Activated CD4-positive, alpha-beta T cell treated with anti-CD3 and anti-CD28 coated beads for 36 hours (primary cell): ENCODE data around the gene DDX54. TPM values are rescaled to one million over a fixed set of nuclear protein-coding genes. Genes with fewer than 3 reads are reported as not detected.

Experiments
- ATAC-seq: fragments of 200-7000 bp; cut with Tn5 transposase; one replicate; pipeline ENCODE4 v1.10.0; 2021; ENCODE audit warnings: mild to moderate bottlenecking, moderate library complexity
- CTCF ChIA-PET: fragments of 350-600 bp; sonication (Branson Sonifier 250); formaldehyde crosslinking; loops from one replicate; lab custom pipeline; 2021; ENCODE audit warnings: antibody characterized with exemption; lab: Charles Lee
- POLR2A ChIA-PET: fragments of 350-600 bp; sonication (Branson Sonifier 250); formaldehyde crosslinking; loops from one replicate; lab custom pipeline; 2021; ENCODE audit warnings: antibody characterized with exemption, inconsistent platforms; lab: Charles Lee
- DNase-seq: peaks from one replicate; pipeline ENCODE4 v3.0.0-alpha.2; 2020
- H3K27ac Mint-ChIP-seq: one replicate; pipeline ENCODE4 v1.8.0; 2021; ENCODE audit warnings: mixed read lengths
- H3K27me3 Mint-ChIP-seq: one replicate; pipeline ENCODE4 v1.8.0; 2021; ENCODE audit warnings: mixed read lengths
- H3K36me3 Mint-ChIP-seq: one replicate; pipeline ENCODE4 v1.8.0; 2021; ENCODE audit warnings: low read depth, mixed read lengths
- H3K4me1 Mint-ChIP-seq: one replicate; pipeline ENCODE4 v1.8.0; 2021; ENCODE audit warnings: mixed read lengths
- H3K4me3 Mint-ChIP-seq: one replicate; pipeline ENCODE4 v1.8.0; 2021; ENCODE audit warnings: mild to moderate bottlenecking, moderate library complexity, mixed read lengths
- H3K9me3 Mint-ChIP-seq: one replicate; pipeline ENCODE4 v1.8.0; 2021; ENCODE audit warnings: low read depth, mixed read lengths
- intact Hi-C, 2 experiments: fragments of 100-400 bp; cut with DNase I in 1 of 2; cut with micrococcal nuclease in 1 of 2; formaldehyde crosslinking; loops; one replicate each; pipeline versions ENCODE4 v1.14.2 to v1.15.1; 2022 to 2024; cut with DNase I, micrococcal nuclease
- total RNA-seq, 2 experiments: library from RNA; stranded (reverse); gene quantifications; one replicate each; pipeline ENCODE4 v1.2.3, GENCODE V29; 2021

The DDX54 gene
- total RNA-seq, 2 experiments from 2014 or later, result 118 to 132 TPM

DNA sequence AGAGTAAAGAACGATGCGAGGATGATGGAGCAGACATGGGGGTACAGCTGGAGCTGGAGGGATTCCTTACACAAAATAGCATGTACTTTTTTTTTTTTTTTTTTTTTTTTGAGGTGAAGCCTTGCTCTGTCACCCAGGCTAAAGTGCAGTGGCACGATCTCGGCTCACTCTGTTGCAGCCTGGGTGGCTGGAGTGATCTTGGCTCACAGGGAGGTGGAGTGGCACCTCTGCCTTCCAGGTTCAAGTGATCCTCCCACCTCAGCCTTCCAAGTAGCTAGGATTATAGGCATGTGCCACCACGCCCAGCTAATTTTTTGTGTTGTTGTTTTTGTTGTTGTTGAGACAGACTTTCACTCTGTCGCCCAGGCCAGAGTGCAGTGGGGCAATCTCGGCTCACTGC is 44.6 kb downstream of the DDX54 start:
- intact Hi-C loops, result no loop called here
- ATAC-seq (no peak), DNase-seq (no peak)
- Mint-ChIP-seq H3K27me3 (no peaks in the 10 kb centered on the region), H3K4me3 (no peak overlapping the region), H3K27ac (no peak overlapping the region), H3K4me1 (peaks cover 21% of the 10 kb centered on the region), H3K9me3 (no peaks in the 10 kb centered on the region), H3K36me3 (no peaks in the 10 kb centered on the region)
- POLR2A ChIA-PET, result interaction anchor here (0.6 kb wide), 1 partner anchor 120 kb away, joined by 3 read pairs; no protein-coding TSS in a partner anchor
- CTCF ChIA-PET, result interaction anchor here (0.8 kb wide), 1 partner anchor 31 kb away, joined by 3 read pairs; no protein-coding TSS in a partner anchor

DNA sequence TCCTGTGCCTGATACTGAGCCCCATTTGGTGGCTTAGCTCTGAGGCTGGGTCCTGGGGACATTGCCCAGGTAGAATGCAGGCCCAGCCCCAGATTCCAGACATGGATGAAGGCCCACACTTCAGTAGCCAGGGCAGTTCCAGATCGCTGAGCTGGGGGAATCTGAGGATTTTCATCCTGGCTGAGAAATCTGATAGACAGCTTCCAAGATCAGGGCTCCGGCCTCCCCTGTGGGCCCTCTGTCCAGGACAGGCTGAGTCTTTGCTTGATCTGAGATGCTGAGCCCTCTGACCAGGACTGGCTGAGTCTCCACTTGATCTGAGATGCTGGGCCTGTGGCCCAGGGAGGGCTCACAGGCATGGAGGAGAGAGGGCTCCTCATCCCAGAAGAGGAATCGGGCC is 46.5 kb downstream of the DDX54 start:
- no peaks in the 10 kb centered on the region for H3K27me3 Mint-ChIP-seq
- H3K4me1 Mint-ChIP-seq, result peaks cover 23% of the 10 kb centered on the region
- H3K36me3 Mint-ChIP-seq, result no peaks in the 10 kb centered on the region
- no peak for ATAC-seq
- no peaks in the 10 kb centered on the region for H3K9me3 Mint-ChIP-seq
- CTCF ChIA-PET, result interaction anchor here (0.6 to 6.4 kb wide), 6 partner anchors 14 to 146 kb away, joined by 3 to 57 read pairs (median 4); no protein-coding TSS in a partner anchor
- POLR2A ChIA-PET, result no interaction called here
- no peak overlapping the region for H3K4me3 Mint-ChIP-seq
- no peak for DNase-seq
- no peak overlapping the region for H3K27ac Mint-ChIP-seq
- intact Hi-C loops, result no loop called here

DNA sequence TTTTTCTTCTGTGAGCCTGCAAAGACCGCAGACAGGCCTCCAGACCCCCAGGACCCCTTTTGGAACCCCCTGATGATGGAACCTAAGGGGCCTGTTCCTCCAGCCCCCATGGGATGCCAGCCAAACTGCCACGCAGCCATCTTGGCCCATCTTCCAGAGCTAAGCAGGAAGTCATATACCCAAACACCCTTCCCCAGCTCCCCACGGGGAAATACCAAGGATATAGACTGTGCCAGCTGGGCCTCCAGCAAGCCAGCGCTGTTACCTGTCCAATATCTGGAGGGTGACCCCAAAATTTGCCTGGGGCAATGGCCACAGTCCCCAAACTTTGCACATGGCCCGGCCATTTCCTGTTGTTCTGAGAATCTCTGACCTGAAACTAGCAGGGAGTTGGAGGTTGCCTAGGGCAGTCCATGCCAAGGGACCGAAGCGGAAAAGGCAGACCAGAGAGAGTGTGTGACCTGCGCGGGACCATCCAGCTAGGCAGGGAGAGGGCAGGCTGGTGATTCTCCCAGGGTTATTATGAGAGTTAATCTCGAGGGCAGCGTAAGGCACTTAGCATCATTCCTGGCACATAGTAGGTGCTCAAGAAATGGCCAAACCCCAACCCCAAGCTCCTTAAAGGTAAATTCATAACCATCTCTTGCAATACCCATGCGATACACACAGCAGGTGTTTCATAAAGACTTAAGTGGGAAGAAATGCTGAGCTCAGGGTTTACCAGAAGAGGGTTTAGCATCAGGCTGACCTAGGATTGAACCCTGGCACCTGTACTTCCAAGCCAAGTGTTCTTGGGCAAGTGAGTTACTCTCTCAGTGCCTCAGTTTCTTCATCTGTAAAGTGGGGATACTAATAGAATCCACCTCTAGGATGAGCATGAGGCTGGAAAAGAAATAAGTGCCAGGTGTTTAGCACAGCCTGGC is 47.2 kb downstream of the DDX54 start:
- ChIA-PET CTCF (interaction anchor here (0.5 to 6.4 kb wide), 7 partner anchors 15 to 829 kb away, joined by 3 to 57 read pairs (median 4); no protein-coding TSS in a partner anchor), POLR2A (interaction anchor here (0.6 kb wide), 1 partner anchor 156 kb away, joined by 5 read pairs; no protein-coding TSS in a partner anchor)
- H3K36me3 Mint-ChIP-seq, result no peaks in the 10 kb centered on the region
- H3K4me3 Mint-ChIP-seq, result no peak overlapping the region
- H3K27ac Mint-ChIP-seq, result no peak overlapping the region
- DNase-seq, result no peak
- H3K27me3 Mint-ChIP-seq, result no peaks in the 10 kb centered on the region
- no peaks in the 10 kb centered on the region for H3K9me3 Mint-ChIP-seq
- peaks cover 23% of the 10 kb centered on the region for H3K4me1 Mint-ChIP-seq
- no peak for ATAC-seq
- intact Hi-C loops, result loop anchor here (2.0 kb wide), 2 partner anchors 15 to 1295 kb away; partner anchors contain the start of gene MAPKAPK5 (in 1 of the 2)

DNA sequence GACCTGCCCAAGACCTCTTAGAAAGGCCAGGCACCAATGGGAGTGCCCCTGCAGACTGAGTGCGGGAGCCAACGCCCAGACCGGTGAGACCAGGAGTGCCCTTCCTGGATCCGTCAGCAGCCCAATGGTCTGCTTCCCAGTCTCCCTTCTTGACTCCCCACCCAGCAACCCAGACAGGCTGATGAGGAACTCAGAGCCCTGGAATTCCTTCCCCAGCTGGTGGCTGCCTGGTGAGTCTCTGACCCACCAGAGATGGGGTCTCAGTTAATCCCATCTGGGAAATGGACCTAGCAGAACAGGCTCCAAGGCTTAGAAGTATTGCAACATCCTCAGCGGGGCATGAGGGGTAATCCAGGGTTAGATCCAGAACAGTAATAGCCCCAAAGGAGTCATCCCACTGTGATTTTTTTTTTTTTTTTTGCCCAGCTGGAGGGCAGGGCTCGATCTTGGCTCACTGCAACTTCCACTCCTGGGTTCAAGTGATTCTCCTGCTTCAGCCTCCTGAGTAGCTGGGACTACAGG is 48.2 kb downstream of the DDX54 start:
- POLR2A ChIA-PET, result interaction anchor here (0.6 kb wide), 1 partner anchor 157 kb away, joined by 5 read pairs; no protein-coding TSS in a partner anchor
- no peaks in the 10 kb centered on the region for H3K9me3 Mint-ChIP-seq
- ATAC-seq, result no peak
- H3K4me1 Mint-ChIP-seq, result peaks cover 18% of the 10 kb centered on the region
- no peak overlapping the region for H3K4me3 Mint-ChIP-seq
- CTCF ChIA-PET, result interaction anchor here (0.8 to 6.4 kb wide), 2 partner anchors 16 to 41 kb away, joined by 3 to 57 read pairs; no protein-coding TSS in a partner anchor
- peak overlapping the region; percentile 92 for H3K27ac Mint-ChIP-seq
- H3K36me3 Mint-ChIP-seq, result no peaks in the 10 kb centered on the region
- intact Hi-C loops, result loop anchor here (2.0 kb wide), 2 partner anchors 16 to 1294 kb away; partner anchors contain the start of gene MAPKAPK5 (in 1 of the 2)
- DNase-seq, result no peak
- H3K27me3 Mint-ChIP-seq, result no peaks in the 10 kb centered on the region

DNA sequence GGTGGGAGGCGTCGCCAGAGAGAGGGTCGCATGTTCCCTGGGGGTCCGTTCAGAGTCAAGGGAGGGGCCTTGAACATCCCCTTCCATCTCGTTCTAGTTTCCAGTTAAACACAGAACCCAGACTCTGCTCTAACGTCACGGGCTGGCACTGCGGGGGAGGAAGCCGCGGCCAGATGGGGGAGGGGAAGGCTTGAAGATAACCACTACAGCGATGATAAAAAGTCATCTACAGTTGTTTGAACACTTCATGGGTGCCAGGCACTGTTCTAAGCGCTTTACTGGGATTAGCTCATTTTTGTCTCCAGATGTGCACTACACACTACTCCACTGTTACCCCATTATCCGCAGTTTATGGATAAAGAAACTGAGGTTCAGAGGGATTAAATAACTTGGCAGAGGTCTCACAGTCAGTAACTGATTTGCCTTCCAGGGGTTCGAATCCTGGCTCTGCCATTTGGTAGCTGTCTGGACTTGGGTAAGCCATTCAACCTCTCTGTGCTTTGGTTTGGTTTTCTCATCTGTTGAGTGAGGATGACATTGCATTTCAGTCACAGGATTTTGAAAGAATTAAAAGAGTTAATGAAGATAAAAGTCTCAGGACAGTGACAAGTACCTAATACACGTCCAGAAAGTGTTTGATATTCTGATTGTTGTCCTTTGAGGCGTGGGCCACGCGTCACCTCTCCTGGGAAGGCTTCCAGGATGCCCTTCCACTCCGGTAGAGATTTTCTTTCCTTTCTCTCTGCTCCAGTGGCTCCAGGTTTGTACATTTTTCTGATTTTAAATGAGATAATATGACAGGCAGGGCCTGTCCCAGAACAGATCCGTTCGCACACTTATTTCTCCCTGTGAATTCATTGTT is 48.9 kb downstream of the DDX54 start:
- CTCF ChIA-PET, result interaction anchor here (0.7 to 6.4 kb wide), 5 partner anchors 17 to 137 kb away, joined by 3 to 57 read pairs (median 3); no protein-coding TSS in a partner anchor
- peaks cover 16% of the 10 kb centered on the region for H3K4me1 Mint-ChIP-seq
- ATAC-seq (peak; percentile 78), DNase-seq (peak; percentile 91)
- intact Hi-C loops, result loop anchor here (2.0 kb wide), 2 partner anchors 16 to 1294 kb away; partner anchors contain the start of gene MAPKAPK5 (in 1 of the 2)
- no peaks in the 10 kb centered on the region for H3K36me3 Mint-ChIP-seq
- no peaks in the 10 kb centered on the region for H3K9me3 Mint-ChIP-seq
- no peaks in the 10 kb centered on the region for H3K27me3 Mint-ChIP-seq
- peak overlapping the region; percentile 73 for H3K4me3 Mint-ChIP-seq
- POLR2A ChIA-PET, result interaction anchor here (0.6 kb wide), 2 partner anchors 17 to 49 kb away, joined by 3 to 4 read pairs; partner anchors contain the start of gene DDX54
- H3K27ac Mint-ChIP-seq, result peak overlapping the region; percentile 92

DNA sequence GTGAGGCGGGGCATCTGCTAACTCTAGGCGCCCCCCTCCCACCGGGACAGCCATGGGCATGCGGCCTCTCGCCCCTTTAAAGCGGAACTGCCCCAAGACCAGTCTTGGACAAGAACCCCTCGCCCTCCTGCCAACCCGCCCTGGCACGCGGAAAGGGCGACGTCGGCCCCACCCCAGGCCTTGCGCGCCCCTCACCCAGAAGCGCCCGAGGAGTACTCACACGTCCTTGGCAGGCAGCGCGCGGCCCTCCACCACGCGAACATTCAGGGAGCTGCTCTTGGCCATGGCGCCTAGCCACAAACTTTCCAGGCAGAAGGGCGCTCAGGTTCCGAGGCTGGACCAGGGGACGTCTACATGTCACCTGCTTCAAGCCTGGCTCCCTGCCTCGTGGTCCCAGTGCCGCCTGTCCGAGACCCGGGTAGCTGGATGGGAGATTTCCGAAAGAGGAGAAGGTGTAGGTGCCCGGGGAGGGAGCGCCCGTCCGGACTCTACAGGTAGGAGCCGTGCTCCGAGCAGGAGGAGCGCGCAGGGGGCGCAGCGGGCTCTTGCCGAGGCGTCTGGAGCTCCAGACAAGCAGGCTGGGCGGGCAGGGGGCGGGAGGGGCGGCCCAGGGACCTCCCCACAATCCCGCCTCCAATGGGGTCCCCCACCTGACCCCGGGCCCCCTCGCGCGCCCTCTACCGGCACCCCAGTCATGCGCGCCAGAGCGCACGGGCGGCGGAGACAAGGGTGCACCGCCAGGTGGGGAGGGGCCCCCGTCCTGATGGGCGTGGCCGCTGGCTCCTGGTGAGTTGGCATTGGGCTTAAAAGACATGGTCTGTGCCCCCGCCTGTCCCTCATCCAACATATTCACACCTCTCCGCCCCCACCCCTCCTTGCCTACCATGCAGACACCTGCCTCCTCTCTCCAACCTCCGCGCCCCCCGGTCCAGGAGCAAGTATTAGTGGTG is 49.8 kb downstream of the DDX54 start, which contains the start of gene RASAL1:
TSS of gene RASAL1 (minus strand) at position 584 of the 950 bp plus-strand sequence. CDS start at position 285, 299 bp downstream.
- intact Hi-C loops, result loop anchor here (1.0 to 2.0 kb wide), 8 partner anchors 17 to 1293 kb away; partner anchors contain the start of genes DDX54 (in 1 of the 2), MAPKAPK5 (in 1 of the 2), RITA1 (in 1 of the 2) and TPCN1 (in 1 of the 2)
- ATAC-seq (peak; percentile 92), DNase-seq (peak; percentile 96)
- POLR2A ChIA-PET, result interaction anchor here (0.6 kb wide), 1 partner anchor 18 kb away, joined by 3 read pairs; no protein-coding TSS in a partner anchor
- Mint-ChIP-seq H3K4me3 (peak within 1 kb of the TSS; percentile 73), H3K27me3 (no peaks in the 10 kb centered on the region), H3K36me3 (no peaks in the 10 kb centered on the region), H3K4me1 (peaks cover 16% of the 10 kb centered on the region), H3K9me3 (no peaks in the 10 kb centered on the region), H3K27ac (peak within 1 kb of the TSS; percentile 92)
- CTCF ChIA-PET, result interaction anchor here (0.7 to 6.4 kb wide), 8 partner anchors 15 to 64 kb away, joined by 3 to 57 read pairs (median 4); no protein-coding TSS in a partner anchor

DNA sequence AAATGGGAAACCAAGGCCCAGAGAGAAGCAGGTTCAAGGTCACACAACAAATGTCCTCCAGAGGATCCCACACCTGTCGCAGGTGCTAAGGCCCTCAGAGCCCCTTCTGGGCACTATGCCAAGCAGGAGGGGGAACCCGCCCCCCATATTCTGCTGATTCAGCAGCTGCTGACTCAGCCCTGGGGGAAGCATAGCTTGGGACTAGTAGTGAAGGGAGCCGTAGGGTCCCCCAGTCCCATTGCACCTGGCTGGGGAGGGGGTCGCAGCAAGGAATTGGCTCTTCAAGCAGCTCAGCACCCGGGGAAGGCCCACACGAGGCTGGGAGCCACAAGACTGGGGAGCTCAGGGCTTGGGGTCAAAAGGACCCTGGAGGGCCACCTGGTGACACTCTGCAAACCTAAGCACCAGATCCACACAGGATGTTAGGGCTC is 50.7 kb downstream of the DDX54 start:
- peaks cover 18% of the 10 kb centered on the region for H3K4me1 Mint-ChIP-seq
- ATAC-seq, result no peak
- no peaks in the 10 kb centered on the region for H3K36me3 Mint-ChIP-seq
- DNase-seq, result no peak
- H3K27ac Mint-ChIP-seq, result peak overlapping the region; percentile 47
- CTCF ChIA-PET, result interaction anchor here (0.5 to 6.4 kb wide), 8 partner anchors 14 to 267 kb away, joined by 3 to 57 read pairs (median 4); no protein-coding TSS in a partner anchor
- H3K4me3 Mint-ChIP-seq, result peak overlapping the region; percentile 73
- no peaks in the 10 kb centered on the region for H3K9me3 Mint-ChIP-seq
- intact Hi-C loops, result loop anchor here in 1 of 2 experiments (2.0 kb wide), 1 partner anchor 36 kb away; no protein-coding TSS in a partner anchor
- POLR2A ChIA-PET, result no interaction called here
- no peaks in the 10 kb centered on the region for H3K27me3 Mint-ChIP-seq

DNA sequence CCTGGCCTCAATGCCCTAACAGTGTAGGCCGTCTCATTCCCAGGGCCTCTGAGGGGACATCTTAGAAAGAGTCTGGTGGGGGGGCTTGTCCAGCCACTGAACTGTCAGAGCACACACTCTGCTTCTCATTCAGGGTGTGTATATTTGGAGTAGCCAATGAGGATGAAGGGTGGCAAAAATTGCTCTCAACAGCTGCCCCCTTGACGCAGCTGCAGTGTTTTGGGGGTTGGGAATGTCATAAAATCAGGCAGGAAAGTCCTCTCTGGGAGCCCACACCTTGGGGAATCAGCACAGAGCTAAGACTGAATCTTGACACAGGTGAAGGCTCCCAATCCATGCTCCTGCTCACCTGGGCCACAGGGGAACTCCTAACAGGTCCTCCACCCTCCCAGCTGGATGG is 51.2 kb downstream of the DDX54 start:
- Mint-ChIP-seq H3K27me3 (no peaks in the 10 kb centered on the region), H3K27ac (no peak overlapping the region), H3K4me1 (peaks cover 19% of the 10 kb centered on the region), H3K9me3 (no peaks in the 10 kb centered on the region), H3K4me3 (peak overlapping the region; percentile 73), H3K36me3 (no peaks in the 10 kb centered on the region)
- DNase-seq (no peak), ATAC-seq (no peak)
- CTCF ChIA-PET, result interaction anchor here (0.5 to 6.4 kb wide), 7 partner anchors 9 to 291 kb away, joined by 3 to 57 read pairs (median 3); no protein-coding TSS in a partner anchor
- intact Hi-C loops, result loop anchor here in 1 of 2 experiments (2.0 kb wide), 1 partner anchor 35 kb away; no protein-coding TSS in a partner anchor
- POLR2A ChIA-PET, result no interaction called here

DNA sequence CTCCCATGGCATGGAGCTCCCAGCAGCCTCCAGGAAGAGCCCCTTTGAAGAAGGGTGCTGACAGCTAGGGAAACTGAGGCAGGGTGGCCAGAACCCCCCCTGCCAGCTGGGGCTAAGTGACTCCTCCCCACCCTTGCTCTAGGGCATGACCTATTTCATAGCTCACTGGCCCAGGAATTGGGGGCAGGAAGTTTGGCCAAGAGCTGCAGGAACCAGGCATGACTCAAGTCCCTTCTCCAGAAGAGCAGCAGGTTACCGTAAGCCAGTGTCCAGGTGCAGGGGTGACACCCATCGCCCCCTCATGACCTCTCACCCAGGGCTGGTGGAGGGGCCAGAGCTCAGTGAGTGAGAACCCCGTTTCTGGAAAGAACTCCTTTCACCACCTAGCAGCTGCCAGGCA is 51.6 kb downstream of the DDX54 start:
- H3K27me3 Mint-ChIP-seq, result no peaks in the 10 kb centered on the region
- intact Hi-C loops, result loop anchor here in 1 of 2 experiments (2.0 kb wide), 1 partner anchor 35 kb away; no protein-coding TSS in a partner anchor
- ATAC-seq, result no peak
- no peak for DNase-seq
- CTCF ChIA-PET, result interaction anchor here (0.6 to 2.4 kb wide), 5 partner anchors 9 to 292 kb away, joined by 3 to 7 read pairs (median 3); no protein-coding TSS in a partner anchor
- H3K27ac Mint-ChIP-seq, result no peak overlapping the region
- POLR2A ChIA-PET, result no interaction called here
- no peaks in the 10 kb centered on the region for H3K36me3 Mint-ChIP-seq
- no peak overlapping the region for H3K4me3 Mint-ChIP-seq
- H3K4me1 Mint-ChIP-seq, result peaks cover 19% of the 10 kb centered on the region
- no peaks in the 10 kb centered on the region for H3K9me3 Mint-ChIP-seq
